HS-5 (cell line): ENCODE results near the gene TMEM163.

ENCODE experiments used
- DNase-seq: peaks from one replicate; pipeline ENCODE4 v3.0.0-alpha.2; 2012; ENCODE audit warnings: low read depth

TMEM163 gene

DNA sequence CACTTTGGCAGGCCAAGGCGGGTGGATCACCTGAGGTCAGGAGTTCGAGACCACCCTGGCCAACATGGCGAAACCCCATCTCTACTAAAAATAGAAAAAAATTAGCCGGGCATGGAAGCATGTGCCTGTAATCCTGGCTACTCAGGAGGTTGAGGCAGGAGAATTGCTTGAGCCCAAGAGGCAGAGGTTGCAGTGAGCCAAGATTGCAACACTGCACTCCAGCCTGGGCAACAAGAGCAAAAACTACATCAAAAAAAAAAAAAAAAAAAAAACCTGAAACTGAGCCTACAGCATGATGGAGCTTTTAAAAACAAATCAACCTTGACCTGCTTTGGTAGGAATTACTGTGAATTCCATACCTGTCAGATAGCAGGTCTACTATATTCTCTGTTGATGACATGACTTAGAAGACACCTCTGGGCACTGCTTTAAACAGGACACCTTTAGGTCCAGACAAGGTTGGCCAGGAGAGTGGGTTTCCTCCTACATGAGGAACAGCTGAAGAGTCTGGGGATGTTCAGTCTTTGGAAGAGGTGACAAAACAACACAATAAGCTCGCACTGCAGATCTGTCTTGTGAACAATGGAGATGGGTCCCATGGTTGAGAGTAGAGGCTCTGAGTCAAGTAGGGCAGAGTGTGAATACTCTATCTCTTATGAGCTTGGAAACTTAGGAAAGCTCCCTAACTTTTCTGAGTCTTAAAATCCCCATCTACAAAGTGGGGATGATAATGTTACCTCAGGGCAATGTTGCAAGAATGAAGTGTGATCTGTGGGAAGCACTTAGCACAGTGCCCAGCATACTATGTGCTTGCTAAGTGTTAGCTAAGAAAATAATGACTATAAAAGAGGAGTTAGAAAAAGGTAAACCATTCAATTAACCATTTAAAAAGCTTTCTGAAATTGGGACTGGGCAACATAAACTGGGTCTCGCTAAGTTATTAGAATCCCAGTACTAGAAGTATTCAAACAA lies 25.2 kb downstream of the TMEM163 start:
- DNase-seq, result no peak

DNA sequence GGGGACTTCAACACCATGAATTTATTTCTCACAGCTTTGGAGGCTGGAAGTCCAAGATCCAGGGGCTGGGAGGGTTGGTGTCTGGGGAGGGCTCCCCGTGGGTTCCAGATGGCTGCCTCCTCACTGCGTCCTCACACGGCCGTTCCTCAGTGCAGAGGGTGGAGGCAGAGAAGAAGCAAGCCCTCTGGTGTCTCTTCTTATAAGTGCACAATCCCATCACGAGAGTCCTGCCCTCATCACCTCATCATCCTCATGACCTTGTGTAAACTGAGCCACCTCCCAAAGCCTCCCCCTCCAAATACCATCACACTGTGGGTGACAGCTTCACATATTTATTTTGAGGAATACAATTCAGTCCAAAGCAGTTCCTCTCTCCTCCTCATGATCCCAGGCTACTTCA lies 26.3 kb downstream of the TMEM163 start:
- DNase-seq, result no peak

DNA sequence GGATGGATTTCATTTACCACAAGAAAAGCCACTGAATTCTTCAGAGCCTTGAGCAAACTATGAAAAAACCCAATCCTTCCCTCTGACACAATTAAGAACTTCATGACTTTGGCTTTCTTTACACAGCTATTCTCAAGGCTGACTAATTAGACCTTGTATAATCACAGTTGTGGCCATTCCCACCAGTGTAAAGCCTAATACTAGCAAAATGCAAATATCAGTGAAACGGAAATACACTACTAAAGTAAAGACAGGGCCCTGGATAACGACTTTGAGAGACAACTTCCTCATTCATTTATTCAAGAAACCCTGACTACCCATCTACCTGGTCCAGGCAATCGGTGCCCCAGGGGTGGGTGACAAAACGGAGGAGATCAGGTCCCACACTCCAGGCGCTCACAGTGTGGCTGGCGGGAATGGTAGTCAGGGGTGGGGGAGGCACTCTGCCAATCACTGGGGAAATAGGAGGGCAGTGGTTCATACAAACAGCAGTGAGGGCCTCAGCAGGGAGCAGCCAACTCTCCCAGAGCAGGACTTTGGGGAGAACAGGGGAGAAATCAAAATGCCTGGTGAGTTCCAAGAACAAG lies 28.1 kb downstream of the TMEM163 start:
- no peak for DNase-seq

DNA sequence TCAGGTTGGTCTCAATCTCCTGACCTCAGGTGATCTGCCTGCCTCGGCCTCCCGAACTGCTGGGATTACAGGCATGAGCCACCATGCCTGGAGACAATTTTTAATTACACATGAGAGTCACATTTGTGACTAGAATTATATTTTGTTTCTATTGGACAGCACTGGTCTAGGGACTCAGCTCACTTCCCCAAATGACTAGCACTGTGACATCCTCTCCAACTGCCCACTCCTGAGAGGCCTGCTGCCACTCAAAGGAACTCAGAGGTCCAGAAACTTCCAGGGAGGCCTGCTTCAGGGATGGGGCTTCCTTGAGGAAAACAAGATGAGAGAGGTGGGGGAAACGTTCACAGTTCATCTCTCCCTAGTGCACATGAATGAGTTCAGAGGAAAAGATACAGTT lies 29.5 kb downstream of the TMEM163 start:
- no peak for DNase-seq

DNA sequence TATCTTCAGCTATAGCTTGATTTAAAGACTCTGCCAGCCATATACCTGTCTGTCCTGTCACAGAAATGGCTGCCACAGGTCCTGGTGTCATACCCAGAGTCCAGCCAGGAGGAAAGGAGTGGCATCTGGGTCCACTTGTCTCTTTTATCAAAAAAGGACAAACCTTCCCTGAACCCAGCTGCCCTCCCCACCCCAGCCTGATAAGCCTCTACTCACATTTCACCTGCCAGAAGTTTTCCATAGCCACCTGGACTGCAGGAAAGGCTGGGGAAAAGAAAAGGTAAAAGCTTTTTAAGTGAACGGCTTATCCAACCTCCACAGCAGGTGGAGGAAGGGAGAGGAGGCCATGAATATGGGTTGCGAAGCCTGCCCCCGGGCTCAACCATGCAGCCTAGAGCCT lies 32.8 kb downstream of the TMEM163 start:
- no peak for DNase-seq

DNA sequence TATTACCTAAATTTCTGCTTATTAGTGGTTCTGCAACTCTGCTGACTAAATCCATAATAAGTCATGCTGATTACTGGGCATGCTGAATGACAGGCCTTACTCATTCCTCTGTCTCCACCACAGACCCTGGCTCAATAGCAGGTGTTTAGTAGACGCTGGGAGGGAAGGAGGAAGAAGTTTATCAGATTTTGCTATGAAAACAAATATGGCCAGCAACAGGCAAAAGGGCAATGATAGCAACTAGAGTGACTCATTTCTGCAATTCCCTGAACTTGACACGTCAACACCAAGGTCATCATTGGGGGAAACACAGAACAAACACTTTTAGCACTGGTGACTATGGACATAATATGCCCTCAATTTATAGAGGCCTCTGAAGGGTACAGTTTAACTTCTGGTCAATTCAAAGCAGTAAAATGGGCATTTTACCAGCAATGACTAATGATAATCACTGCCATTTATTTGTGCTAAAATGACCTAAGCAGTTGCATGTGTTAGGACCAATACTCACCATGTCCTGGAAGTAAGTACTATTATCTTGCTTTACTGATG lies 35.2 kb downstream of the TMEM163 start:
- no peak for DNase-seq

DNA sequence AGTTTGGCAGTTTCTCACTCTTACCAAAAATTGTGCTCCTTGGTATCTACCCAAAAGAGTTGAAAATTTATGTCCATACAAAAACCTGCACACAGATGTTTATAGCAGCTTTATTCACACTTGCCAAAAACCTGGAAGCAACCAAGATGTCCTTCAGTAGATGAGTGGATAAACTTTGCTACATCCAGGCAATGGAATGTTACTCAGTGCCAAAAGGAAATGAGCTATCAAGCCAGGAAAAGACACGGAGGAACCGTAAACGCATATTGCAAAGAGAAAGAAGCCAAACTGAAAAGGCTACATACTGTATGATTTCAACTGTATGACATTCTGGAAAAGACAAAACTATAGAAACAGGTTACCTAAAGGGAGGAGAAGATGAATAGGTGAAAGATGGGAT lies 36.1 kb downstream of the TMEM163 start:
- DNase-seq, result no peak

DNA sequence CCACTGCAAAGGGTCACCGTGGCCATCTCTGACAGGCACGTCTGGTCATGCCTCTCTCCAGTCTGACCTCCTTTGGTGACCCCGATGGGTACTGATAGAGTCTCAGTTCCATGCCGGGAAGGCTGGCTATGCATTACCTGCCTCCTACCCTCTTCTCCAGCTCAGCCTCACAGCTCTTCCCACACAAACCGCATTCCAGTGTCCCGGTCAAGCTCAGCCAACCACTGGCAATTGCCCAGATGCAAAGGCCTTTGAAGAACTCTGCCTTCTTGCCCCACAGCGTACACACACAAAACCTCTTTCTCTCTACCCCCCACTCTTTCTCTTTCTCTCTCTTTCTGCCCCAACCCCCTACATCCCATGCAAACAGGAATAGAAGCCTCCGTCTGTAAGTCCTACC lies 37.6 kb downstream of the TMEM163 start:
- no peak for DNase-seq

DNA sequence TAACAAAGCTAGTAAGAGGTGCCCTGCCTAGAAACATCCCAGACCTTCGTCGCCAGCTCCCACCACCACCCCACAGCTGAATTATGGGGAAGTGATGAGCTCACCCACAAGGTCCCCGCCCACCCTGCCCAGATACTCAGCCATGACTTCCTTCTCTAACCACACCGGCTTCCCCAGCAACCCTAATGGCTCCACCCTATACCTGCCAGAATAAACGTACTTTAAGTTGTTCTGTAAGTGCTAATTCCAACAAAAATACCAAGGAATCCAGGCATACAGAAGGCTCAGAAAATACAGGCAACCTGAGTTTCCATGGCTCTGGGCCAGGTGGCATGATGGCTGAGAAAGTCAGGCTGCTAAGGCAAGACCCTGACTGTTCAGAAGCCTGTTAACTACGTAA lies 39.1 kb downstream of the TMEM163 start:
- no peak for DNase-seq

DNA sequence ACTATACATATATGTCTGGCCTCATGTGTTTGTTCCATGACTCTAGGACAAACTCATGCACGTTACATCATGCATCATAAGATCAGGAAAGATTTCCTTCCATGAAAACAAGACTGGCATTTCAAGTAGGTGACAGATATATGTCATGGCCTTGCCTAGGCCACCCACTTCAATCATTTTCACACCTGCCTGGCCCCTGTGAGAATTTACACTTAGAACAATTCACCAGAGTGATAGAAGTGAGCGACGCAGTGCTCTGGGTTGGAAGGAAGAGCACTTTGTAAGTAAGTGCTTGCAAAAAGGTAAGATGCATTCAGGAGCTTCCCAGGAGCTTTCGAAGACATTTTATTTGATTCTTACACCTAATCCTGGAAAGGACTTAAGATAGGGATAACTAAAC lies 39.5 kb downstream of the TMEM163 start:
- DNase-seq, result no peak

DNA sequence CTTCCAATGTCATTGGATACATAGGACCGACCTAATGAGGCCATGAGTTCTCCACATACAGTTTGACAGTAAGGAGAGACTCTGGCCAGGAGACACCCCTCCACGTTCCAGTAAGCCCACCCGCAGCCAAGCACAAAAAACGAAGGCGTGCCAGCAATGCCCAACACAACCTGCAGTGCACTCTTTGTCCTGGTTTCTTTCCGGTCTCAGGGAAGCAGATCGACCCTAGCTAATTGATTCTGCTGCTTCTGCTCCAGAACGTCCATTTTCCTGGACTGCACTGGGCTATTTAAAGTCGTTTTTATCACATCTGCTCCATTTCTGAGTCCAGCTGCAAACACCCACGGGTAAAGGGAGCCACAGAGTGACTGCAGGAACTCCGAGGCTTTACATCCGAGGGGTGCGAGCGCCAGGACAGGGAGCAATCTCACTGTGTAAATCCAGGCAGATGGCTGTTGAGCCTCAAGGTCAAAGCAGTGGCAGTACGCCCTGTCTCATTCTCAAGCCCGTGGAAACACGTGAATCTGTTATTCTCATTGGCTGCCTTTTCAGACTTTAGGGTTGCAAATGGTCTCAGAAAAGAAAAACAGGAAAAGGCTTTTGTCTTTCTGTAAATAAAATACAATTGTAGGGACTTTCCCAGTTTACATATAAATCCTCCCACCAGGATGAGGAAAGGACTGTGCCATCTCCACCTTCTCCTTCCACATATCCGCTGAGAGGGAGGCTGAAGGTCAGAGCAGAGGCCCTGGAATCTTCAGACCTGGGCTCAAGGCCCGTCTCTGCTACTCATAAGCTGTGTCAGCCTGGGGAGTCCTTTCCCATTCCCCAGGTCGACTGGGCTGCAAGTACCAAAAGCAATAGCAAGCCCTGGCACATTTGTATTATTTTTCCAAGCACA lies 40.7 kb downstream of the TMEM163 start:
- DNase-seq, result no peak

DNA sequence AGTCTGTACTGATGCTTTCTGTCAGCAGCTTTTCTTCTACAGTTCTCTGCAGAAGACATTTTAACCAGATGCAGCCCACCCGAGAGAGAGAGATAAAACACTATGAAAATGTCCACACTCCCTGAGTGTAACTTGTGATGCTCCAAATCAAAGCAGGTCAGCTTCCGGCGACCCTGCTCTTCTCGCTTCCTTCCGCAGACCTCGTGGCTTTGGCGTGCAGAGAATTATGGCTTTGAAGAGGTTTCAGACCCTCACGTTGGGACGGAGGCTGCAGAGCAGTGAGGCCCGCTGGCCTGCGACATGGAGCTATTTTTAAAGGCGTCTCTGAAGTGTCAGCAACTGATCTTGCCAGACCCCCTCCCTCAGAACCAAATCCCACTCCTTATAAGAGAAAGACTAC lies 41.8 kb downstream of the TMEM163 start:
- no peak for DNase-seq

DNA sequence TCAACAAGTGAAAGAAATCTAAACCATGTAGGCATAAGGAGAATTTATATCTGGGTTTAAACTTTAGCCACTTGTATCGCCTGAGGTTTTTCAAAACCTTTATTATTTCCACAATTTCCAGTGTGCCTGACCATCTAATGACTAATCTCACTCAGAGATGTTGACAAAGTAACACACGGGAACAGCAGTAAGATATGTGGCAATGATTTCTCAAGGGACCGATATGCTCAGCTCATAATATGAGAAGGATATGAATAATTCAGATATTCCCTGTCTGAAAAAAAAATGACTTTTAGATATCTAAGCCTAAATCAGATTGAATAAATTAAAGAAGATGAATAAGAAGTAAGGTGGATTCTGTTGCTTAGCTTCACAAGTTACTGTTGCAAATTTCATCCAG lies 43.5 kb downstream of the TMEM163 start:
- peak; percentile 11 for DNase-seq

DNA sequence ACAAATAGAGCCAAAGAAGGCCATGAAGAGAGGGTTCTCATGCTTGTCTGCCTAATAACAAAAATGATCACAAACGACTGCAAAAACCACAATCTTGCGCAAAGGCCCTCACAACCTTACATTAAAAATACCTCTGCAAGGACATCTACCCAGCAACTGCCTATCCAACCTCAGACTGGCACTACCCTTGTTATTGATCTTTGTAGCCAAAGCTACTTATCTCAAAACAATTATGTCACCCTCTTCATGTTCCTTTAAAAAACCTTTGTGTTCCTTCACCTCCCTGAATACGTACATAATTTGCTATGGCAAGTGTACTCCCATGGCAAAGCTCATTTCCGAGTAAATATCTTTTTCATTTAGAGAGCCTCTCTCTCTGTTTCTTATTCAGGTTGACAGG lies 44.1 kb downstream of the TMEM163 start:
- DNase-seq, result no peak

DNA sequence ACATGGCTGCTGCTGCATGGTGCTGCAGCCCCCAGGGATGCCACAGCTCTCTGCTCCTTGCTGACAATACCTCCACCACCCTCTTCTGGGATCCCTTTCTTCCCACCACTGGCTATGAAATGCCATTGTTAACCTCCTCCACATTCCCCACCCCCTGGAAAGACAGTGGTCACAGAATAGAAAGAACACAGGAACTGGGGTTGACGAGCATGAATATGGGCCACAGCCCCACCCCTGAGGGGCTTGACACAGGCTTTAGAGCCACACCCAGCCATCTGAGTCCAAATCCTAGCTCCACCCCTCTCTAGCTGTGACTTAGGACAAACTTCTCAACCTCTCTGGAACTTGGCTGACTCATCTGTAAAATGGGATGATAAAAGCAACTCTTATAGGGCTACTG lies 47.3 kb downstream of the TMEM163 start:
- no peak for DNase-seq

DNA sequence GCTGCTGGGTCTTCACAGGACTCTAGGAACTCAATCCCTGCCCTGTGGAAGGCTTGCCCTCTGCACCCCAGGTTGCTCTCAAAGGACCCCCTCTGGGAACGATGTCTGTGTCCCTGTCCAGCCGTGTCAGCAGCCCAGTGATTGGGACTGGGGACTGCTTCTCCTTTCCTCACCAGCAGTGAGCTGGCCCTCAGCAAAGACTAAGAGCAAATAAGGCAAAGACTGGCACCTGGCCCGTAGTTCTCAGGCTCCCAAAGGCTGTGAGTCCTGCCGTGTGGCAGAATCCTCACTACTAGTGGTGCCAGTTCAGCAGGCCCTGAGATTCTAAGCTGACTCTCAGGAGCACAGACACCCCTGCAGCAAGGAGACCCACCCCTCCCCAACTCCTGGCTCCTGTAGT lies 47.8 kb downstream of the TMEM163 start:
- DNase-seq, result no peak

DNA sequence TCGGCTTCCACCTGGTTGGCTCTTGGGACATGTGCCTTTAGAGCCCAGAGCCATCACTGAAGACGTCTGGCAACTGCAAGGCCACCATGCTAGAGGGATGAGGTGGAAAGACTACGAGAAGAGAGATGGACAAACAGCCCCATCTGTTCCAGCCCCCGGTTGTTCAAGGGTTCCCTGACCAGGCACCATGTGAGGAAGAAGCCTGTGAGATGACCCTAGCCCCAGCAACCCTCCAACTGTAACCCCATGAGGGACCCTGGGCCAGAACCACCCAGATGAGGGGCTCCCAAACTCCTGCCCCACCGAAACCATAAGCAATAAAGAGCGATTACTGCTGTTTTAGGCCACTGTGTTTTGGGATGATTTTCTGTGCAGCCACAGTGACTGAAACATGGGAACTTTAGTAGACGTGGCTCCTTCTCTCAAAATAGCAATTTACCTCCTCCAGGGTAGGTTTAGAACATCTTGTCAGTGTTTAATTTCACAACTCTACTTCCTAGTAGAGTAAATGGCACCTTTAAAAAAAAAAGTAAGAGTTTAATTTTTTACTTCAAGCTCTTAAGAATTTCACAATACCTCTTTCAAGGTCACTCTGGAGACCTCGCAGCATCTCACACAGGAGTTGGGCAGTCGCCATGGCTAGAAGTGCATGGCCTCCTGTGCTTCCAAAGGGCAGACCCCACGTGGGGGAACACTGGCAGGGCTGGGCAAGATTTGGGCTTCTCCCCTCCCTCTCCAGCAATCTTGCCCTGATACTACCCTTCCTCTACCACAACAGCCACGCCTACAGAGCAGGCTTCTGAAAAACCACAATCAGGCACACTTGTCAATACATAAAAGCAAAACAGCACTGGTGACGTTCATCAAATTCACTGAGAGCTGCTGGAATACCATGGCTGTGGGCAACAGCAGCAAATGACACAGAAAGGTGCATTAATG lies 48.8 kb downstream of the TMEM163 start:
- DNase-seq, result no peak

DNA sequence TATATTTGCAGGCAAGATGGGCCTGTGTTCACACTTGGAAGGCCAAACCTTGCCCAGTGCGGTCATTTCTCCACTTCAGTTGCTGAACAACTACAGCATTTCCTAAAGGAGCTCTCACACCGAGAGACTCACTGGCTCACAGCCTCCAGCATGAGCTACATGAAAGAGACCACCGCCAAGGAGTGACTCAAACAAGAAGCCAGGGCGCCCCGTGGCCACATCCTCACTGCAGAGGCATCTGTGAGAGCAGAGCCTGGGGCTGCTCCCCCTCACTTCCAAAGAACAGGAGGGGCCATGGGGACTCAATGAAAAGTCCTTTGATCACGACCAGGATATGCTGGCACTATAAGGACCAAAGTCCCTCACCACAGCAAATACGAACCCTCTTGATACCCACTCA lies 50.0 kb downstream of the TMEM163 start:
- no peak for DNase-seq

DNA sequence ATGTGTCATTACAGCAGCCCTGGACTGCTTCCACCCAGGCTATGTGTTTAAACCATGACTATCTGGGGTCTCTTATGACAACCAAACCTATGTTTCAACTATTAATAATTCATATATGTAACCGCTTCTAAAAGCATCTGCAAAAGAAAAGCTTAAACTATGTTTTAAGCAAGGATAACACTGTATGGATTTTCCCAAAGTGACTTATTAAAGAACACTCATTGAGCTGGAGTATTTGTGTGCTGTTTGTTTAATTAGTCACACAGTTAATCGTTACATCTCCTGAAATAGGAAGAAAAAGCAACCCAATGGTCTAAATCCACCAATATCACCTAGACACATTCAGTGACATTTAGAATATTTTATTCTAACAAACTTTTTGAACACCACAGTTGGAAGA lies 51.3 kb downstream of the TMEM163 start:
- no peak for DNase-seq

DNA sequence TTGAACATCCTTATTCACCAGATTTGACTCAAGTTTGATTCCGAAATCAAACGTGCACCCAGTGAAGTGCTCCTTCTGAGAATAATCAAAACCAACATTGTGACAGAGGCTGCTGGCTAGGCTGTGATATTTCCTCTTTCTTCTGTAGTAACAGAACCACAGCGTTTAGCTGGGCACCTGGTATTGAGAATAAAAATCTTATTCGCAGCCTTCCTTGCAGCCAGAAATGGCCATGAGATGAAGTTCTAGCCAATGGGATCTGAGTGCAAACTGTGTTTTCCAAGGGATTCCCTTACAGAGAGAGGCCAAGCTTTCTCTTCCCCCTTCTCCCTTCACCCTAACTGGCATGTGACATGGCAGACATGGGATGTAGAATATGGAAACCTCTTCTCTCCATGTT lies 51.7 kb downstream of the TMEM163 start:
- no peak for DNase-seq
